HG02938 (cell line): ENCODE data around the gene P2RX6.

Experiments
- ATAC-seq: cut with Tn5 transposase; IDR thresholded peaks from one replicate; pipeline ENCODE4 v1.9.1; 2021; ENCODE audit warnings: mild to moderate bottlenecking, moderate library complexity; ENCODE audit not compliant: unreplicated experiment

P2RX6 gene

DNA sequence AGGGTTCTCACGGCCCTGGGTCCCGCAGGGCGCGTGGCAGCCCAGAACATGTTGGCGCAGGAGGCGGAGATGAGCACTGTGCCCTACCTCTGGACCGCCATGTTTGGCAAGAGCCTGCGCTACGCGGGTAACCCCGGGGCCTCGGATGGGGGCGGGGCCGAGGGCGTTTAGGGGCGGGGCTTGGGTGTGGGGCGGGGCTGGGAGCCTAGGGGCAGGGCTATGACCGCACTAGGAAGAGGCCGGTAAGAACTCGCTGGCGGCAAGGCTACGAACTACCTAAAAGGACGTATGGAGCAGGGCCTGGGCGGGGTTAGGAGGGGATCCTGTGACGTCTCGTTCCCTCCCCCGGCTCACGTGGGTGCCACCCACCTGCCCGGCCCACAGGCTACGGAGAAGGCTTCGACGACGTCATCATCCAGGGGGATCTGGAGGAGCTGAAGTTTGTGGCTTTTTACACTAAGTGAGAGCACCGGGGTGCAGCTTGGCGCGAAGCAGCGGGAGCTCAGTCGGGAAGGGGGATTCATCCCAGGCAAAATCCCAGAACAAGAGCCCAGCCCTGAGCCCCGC lies 35.6 kb upstream of the P2RX6 start:
- no peak for ATAC-seq

DNA sequence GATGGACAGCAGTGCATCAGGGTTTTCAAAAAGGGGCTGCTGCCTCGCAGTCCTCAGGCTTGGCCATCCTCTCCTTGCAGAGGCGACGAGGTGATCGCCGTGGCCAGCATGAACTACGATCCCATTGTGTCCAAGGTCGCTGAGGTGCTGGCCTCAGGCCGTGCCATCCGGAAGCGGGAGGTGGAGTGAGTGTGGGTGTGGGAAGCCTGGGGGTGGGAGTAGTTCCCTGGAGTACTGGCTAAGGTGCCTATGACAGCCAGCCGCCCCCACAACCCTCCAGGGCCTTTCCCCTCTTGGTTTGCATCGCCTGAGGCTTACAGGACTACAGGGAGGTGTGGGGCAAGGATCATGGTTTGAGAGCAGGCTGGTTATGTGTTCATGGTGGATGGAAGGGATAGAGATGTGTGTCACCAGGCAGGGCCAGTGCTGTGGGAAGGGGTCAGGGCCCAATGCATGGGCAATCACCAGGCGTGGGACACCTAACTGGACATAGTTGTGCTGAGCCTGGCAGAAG lies 35.0 kb upstream of the P2RX6 start:
- no peak for ATAC-seq

DNA sequence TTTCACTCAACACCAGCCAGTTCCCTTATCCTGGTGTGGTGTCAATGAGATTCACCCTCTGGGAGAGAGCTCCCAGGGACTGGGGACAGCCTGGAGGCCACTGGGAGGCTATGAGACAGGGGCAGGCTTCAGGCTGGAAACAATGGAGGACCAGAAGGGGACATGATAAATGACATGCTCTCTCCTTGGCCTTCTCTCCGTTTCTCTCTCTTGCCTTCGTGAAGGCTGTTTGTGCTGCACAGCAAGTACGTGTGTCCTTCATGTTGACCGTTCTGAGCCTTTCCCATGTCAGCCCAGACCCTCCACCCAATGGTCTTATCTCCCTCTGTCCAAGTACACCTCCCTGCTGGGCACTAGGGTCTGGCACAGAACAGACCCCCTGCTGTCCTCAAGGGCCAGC lies 34.4 kb upstream of the P2RX6 start:
- ATAC-seq, result no peak

DNA sequence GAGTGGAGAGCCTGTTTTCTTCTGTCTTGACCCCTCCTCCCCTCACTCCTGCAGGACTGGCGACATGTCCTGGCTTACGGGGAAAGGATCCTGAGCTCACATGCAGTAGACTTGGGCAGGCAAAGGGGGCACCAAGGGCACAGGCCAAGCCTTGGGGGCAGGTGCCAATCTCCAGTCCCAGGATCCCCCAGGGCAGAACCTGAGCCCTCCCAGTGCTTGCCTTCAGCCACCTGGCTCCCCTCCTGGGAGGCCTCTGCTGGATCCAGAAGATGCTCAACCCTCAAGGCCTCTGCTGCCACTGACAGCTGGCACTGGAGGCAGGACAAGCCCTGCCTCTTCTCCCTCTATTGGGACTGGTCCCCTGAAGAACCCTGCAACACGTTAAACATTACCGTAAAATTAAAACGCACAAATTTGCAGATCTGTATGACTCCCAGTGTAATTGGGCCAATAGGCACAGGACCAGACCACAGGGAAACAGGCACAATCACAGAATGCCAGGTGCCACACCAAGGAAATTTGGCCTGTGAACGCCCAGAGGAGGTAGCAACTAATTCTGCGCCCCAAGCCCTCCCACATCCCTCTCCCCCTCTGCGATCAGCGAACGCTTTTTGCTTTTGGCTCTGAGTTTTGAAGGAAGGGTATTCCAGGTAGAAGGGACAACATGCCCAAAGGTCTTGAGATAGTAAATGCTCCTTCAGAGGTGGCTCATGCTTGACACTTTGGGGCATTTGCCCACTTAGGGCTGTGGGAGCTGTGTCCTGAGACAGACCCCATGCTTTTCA lies 33.8 kb upstream of the P2RX6 start:
- ATAC-seq, result no peak

DNA sequence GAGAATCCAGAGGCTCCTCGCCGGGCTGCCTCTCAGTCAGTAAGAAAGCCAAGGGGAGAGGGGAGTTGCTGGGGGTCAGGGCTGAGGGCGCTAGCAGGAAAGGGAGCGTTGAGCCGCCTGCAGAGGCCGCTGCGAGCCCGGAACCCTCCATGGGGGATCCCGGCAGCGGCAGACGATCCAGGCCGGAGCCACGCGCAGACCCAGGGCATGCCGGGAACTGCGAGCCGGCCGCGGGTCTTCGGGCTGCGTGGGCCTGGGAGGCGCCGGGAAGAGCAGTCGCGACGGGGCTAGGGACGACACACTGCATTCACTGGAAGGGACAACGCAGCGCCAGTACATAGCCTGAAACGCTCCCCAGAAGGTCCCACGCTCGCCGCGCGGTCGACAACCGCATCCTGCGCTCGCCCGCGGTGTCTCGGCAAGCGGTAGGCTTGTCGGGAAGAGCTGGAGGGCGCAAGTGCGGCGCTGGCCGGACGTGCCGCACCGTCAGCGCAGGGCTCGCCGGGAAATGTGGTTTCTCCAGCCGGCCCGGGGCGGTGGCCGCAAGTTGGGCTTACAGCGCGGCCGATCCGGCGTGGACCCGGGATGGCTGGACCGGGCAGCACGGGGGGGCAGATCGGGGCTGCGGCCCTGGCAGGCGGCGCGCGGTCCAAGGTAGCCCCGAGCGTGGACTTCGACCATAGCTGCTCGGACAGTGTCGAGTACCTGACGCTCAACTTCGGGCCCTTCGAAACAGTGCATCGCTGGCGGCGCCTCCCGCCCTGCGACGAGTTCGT lies 33.0 kb upstream of the P2RX6 start, which contains the start of gene LZTR1:
TSS of gene LZTR1 (plus strand) at position 511 of the 776 bp plus-strand sequence. CDS start at position 586, 75 bp downstream.
- ATAC-seq, result peak; percentile 74

DNA sequence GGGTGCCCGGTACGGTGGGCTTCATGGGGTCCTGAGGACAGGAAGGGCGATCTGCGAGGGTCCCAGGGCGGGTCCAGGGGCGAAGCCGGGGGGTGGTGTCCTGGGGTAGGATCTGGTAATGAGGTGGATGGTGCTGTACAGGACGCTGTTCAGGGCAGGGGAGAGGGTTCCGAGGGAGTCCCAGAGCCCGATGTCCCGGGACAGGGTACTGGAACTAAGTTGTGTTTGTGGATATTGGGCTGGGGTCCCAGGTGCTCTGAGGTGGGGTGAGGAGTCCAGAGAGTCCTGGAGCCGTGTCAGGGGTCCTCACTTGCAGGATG lies 32.4 kb upstream of the P2RX6 start:
- peak; percentile 11 for ATAC-seq

DNA sequence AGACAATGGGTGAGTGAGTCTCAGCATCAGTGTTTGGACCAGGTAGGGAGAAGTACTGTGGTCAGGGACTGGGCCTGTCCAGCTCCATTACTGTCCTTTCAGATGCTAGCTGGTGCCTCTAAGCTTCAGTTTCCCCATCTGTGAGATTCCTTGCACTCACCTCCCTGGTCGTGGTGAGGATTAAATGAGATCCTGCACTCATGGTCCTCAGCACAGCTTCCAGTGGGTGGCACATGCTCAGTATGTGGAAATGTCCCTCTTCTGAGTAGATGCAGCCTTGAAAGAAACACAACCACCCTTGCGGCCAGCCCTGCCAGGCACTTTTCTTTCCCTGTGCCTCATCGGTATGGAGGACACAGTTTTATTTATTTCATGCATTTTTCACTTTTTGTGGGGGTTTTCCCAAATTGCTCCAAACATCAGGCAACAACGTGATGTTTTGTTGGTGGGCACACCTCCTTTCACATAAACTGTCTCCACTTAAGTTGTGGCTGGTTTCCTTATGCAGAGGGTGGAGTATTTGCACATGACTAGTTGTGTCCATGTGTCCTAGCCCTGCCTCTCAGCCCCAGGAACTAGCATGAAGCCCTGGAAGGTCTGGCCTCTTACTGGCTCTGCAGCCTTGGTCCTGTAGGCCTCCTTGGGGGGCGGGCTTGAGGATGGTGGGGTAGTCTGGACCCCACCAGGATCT lies 31.7 kb upstream of the P2RX6 start:
- ATAC-seq, result no peak

DNA sequence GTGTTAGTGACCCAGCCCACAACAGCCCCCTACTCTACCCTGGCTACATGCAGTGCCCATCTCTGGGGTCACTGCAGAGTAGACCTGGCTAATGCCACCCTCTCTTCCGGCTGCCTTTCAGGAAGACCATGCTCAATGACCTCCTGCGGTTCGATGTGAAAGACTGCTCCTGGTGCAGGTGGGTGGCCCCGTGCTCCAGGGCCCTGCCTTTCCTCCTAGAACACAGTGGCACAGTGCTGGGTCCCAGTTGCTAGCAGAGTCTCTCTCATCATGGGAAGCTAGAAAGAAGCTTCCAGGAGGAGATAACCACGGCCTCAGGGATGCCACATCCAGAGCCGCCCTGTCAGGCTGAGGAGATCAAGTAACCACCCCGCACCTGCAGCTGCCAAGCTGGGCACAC lies 29.2 kb upstream of the P2RX6 start:
- ATAC-seq, result no peak

DNA sequence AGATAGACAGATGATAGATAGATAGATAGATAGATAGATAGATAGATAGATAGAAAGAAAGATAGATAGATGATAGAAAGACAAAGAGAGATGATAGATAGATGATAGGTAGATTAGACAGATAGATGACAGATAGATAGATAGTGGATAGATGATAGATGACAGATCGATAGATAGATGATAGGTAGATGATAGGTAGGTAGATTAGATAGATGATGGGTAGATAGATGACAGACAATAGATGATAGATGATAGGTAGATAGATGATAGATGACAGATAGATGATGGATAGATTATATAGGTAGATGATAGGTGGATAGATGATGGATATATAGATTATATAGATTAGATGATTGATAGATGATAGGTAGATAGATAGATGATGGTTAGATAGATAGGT lies 28.6 kb upstream of the P2RX6 start:
- ATAC-seq, result no peak

DNA sequence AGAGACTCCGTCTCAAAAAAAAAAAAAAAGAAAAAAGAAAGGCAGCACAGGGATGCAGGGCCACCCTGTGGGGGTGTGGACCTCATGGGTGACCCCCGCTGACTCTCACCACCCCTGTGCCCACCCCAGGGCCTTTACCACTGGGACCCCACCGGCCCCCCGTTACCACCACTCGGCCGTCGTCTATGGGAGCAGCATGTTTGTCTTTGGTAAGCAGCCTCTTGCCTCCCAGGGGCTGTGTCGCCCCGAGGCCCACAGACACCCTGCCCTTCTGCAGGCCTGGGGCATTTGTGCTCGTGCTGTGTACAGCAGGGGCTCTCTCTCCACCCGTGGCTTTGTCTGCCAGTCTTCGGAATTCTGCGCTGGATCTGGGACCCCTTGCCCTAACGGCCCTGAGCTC lies 27.6 kb upstream of the P2RX6 start:
- no peak for ATAC-seq

DNA sequence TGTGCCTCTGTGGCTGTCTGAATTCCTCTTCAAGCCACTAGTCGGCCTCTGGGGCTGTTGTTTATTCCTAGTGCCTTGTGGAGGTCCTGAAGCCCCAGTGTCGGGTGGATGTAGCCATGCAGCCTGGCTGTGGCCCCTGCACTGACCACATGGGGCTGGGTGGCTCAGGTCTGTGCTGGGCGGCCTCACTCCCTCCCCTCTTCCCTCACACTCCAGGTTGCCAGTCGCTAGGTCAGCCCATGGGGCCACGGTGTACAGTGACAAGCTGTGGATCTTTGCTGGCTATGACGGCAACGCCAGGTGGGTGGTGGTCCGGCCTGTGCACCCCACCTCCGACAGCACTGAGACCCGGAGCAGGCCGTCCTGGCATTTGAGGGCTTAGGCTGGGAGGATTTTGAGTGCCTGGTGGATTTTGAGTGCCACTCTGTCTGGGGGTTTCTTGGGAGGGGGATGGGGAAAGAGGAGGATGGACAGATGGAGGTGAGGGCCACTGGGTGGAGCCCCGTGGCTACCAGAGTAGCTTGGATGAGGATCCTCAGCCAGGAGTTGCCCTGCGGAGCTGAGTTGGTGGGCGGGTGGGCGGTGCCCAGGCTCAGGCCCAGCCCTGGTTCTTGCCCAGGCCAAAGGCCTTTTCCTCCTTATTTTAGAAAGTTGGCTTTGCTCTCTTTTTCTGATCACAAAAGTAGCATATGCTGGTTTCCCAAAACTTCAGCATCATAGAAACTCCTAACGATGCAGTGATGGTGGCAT lies 26.2 kb upstream of the P2RX6 start:
- no peak for ATAC-seq

DNA sequence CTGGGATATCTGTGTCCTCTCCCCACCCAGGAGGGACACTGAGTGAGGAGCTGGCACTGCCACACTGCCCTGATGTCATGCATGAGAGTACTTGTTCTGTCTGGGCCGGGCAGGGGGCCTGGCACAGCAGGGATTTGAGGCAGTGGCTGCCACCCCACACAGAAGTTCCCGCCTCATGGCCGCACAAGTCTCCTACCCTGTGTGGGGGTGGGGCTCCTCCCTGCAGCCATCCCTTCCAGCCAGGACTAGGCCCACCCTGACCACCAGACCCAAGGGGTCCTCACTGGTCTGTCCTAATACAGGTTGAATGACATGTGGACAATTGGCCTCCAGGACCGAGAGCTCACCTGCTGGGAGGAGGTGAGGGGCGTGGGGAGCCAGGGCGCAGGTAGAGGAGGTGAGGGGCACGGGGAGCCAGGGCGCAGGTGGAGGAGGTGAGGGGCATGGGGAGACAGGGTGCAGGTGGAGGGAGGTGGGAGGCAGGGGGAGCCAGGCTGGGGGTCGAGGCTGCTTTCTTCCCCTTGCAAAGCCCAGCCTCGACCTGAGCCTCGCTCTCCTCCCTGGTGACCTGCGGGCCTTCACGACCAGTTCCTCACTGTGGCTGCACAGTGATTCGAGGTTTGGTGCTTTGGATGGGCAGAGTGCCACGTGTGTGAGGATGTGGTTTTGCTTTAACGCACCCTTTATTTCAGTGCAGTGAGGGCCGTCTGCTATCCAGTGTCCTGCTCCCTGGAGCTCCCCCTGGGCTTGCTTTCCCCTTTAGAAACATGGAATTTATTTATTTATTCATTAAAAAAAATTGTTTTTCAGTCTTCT lies 25.4 kb upstream of the P2RX6 start:
- no peak for ATAC-seq

DNA sequence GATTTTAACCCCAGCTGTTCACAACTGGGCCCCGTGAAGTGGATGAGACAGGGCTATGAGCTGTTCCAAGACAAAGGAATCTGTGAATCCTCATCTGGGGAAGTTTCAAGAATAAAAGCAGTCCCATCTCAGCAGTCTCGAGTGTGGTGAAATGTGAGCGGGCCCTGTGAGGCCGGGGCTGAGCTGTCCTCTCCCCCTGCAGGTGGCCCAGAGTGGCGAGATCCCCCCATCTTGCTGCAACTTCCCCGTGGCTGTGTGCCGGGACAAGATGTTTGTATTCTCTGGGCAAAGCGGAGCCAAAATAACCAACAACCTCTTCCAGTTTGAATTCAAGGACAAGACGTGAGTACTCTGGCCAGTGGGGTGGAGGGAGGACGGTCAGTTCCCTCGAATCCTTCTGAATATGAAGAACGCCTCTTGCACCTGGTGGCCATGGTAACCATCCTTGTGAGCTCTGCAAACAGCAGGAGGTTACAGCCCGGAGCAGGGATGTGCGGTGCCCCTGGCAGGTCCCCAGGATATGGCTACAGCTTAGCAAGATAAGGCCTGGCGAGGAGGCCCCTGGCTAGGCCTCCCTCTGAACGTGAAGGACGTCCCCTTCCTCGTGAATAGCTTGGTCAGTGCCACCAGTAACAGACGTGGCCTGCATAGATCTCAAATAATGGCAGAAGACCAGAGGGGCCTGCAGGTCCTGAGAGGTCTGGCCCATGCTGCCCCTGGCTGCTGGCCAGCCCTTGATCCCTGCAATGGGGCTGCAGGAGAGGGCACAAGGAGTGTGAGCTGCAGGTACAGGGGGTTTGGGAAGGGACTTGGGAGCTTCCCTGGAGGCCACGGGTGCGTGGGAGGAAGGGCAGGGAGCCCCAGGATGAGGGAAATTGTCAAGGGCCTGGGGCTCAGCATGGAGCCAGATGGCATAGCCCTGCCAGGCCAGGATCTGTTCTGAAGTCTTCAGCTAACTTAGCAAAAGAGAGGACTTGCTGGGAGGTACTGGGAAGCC lies 24.5 kb upstream of the P2RX6 start:
- no peak for ATAC-seq

DNA sequence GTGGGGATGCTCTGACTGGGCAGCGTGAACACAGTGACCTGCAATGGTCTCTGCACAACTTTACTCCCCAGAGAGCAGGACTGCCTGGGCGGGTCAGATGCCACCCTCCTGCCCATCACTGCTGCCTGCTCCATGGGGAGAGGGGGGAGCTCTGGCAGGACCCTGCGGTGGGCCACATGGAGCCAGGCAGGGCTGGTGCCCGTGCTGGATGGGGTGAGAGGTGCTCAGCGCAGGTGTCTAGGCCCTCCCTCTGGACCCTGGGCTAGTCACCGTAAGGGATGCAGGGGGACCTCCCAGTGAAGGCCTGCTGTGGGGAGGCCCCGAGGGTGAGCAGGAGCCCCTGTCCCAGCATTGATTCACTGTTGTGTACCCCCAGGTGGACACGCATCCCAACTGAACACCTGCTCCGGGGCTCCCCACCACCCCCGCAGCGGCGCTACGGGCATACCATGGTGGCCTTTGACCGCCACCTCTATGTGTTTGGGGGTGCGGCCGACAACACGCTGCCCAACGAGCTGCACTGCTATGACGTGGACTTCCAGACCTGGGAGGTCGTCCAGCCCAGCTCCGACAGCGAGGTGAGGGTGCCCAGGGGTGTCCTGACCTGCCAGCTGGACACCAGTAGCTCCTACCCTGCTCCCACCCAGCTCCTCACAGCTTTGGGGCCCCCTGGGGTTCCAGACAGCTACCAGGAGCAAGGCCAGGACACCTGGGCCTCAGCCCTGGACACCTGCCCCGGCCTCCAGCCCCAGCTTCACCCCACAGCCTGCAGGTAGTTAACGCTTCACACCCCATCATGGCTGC lies 23.5 kb upstream of the P2RX6 start:
- ATAC-seq, result no peak

DNA sequence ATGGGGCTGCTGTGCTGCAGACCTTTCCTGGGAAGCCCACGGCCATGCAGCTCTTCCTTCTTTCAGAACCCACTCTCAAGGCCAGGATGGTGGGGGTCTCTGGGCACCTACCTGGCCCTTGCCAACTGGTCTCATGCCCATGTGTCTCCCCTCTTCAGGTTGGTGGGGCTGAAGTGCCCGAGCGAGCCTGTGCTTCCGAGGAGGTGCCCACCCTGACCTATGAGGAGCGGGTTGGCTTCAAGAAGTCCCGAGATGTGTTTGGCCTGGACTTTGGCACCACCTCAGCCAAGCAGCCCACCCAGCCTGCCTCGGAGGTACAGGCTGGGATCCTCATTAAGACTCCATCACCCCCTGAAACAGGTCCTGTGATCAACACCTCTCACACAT lies 22.9 kb upstream of the P2RX6 start:
- no peak for ATAC-seq

DNA sequence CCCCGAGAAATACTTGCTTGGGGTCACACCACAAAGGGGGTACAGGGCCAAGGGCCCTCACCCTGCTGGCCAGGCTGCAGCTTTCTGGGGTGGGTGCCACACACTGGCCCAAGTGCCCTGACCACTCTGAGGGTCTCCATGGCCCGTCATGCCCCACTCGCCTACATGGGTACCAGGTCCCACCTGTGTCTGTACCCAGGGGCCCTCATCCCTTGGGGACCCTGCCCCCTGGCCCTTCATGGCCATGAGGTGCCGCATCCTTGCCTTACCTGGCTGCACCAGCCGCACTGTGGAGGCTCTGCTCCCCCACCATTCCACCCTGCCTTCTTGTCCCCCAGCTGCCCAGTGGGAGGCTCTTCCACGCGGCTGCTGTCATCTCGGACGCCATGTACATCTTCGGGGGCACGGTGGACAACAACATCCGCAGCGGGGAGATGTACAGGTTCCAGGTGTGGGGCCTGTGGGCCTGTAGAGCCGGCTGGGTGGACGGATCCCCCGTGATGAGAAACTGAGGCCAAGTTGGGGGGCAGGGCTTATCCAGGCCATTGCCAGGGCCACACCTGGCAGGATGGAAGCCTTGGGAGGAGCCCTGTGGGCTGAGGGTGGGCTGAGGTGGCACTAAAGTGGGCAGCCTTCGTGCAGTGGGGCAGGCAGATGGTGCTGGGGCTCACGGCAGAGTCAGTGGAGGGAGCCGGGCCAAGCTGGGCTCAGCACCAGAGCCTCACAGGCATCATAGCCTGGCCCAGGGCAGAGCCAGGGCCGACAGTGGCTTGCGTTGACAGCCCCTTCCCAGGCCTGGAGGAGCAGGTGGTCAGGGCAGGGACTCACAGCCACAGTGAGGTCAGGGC lies 22.3 kb upstream of the P2RX6 start:
- no peak for ATAC-seq
